GM18909 (cell line): ENCODE measurements around the gene USP6NL.
A peak's percentile ranks its signal among the peaks of the same experiment; 100 is the strongest.
"Not testable (repeated sequence)": the region's sequence is repeated elsewhere in the genome, so short reads cannot be mapped to it uniquely, and the experiment has no call there.

Source experiments
- ATAC-seq: cut with Tn5 transposase; IDR thresholded peaks from one replicate; pipeline ENCODE4 v1.9.1; 2021; ENCODE audit warnings: mild to moderate bottlenecking; ENCODE audit not compliant: unreplicated experiment, poor library complexity

USP6NL gene

GRCh38 chr10:11451640-11452260, 159.7 kb downstream of the USP6NL start:
- ATAC-seq = no peak

GRCh38 chr10:11450427-11450826, 161.0 kb downstream of the USP6NL start:
- no peak for ATAC-seq

- ATAC-seq = no peak
Observed at GRCh38 chr10:11449761-11450160, 161.7 kb downstream of the USP6NL start.

- ATAC-seq = peak; percentile 88
Observed at GRCh38 chr10:11448545-11449244, 162.8 kb downstream of the USP6NL start.

GRCh38 chr10:11448190-11448544, 163.3 kb downstream of the USP6NL start:
- peak; percentile 64 for ATAC-seq

- ATAC-seq = no peak
Observed at GRCh38 chr10:11447586-11447985, 163.9 kb downstream of the USP6NL start.

GRCh38 chr10:11446864-11447263, 164.6 kb downstream of the USP6NL start:
- ATAC-seq = no peak

- no peak for ATAC-seq
Observed at GRCh38 chr10:11446133-11446532, 165.3 kb downstream of the USP6NL start.

- no peak for ATAC-seq
Observed at GRCh38 chr10:11444531-11445228, 166.8 kb downstream of the USP6NL start.

- ATAC-seq = no peak
Observed at GRCh38 chr10:11444155-11444530, 167.3 kb downstream of the USP6NL start.

- ATAC-seq = no peak
Observed at GRCh38 chr10:11443468-11444154, 167.8 kb downstream of the USP6NL start.

- no peak for ATAC-seq
Observed at GRCh38 chr10:11442001-11442773, 169.3 kb downstream of the USP6NL start.

GRCh38 chr10:11441151-11441535, 170.3 kb downstream of the USP6NL start:
- ATAC-seq = no peak

- ATAC-seq = peak; percentile 50
Observed at GRCh38 chr10:11440250-11441150, 170.9 kb downstream of the USP6NL start.

- no peak for ATAC-seq
Observed at GRCh38 chr10:11439523-11440053, 171.9 kb downstream of the USP6NL start.

GRCh38 chr10:11437391-11438142, 173.9 kb downstream of the USP6NL start:
- no peak for ATAC-seq

- not testable (repeated sequence) for ATAC-seq
Observed at GRCh38 chr10:11436445-11436844, 175.0 kb downstream of the USP6NL start.

- no peak for ATAC-seq
Observed at GRCh38 chr10:11435581-11435981, 175.9 kb downstream of the USP6NL start.
